ENCODE data around the gene CNTNAP5. TPM values are rescaled to one million over a fixed set of nuclear protein-coding genes. Genes with fewer than 3 reads are reported as not detected.

CNTNAP5 gene
- total RNA-seq (2014; rRNA removed; shearing (Covaris generic)): not detected in 2 replicates

- DNase-seq (ENCODE audit: low read depth): no peak
Measured at GRCh38 chr2:124025171-124025580, at the start of gene CNTNAP5. Gene CNTNAP5 (plus strand): TSS chr2:124025287. CDS start chr2:124025651, 364 bp downstream.

- no peak for DNase-seq (ENCODE audit: low read depth)
Measured at GRCh38 chr2:123976054-123976648, 48.9 kb upstream of the CNTNAP5 start.

DNA sequence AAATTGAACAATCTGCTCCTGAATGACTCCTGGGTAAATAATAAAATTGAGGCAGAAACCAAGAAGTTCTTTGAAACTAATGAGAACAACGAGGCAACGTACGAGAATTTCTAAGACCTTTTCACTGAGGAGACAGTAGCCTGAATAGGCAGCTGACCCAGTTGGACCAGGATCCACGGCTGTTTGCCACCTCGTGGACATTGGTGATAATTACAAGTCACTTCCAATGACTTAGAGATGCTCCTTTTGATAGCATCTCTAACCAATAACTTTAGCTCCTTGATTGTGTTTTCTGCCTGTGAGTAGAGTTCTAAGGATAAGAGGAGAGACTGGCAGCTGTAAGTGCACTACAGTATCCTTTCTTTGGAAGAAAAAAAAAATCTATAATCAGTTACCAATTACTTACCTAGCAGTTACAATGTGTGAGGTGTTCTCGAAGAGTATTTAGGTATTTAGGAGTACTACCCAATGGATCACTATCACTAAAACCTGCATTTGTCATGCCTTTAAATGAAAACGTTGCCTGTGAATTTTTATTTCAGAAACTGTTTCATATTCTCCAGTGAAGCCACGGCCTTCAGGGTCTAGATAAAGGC lies 31.3 kb upstream of the CNTNAP5 start:
- DNase-seq (ENCODE audit: low read depth): peak; percentile 2

DNA sequence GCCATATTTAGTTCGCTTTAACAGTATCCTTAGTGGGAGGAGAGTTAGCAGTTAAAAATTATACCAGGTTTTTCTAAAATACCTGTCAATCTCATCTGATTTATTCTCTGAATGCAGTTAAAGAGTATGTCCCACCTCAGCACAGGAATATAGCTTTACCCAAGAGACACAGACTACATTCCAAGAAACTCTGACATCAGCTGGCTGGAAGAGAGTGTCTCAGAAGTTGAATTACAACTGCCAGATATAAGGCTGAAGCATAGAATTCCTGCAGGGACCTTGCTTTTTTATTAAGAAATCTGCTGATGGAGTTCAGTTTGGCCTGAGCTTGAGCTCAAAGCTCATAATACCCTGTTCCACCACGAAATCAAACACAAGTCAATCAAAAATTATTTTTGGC lies 25.4 kb upstream of the CNTNAP5 start:
- no peak for DNase-seq (ENCODE audit: low read depth)

DNA sequence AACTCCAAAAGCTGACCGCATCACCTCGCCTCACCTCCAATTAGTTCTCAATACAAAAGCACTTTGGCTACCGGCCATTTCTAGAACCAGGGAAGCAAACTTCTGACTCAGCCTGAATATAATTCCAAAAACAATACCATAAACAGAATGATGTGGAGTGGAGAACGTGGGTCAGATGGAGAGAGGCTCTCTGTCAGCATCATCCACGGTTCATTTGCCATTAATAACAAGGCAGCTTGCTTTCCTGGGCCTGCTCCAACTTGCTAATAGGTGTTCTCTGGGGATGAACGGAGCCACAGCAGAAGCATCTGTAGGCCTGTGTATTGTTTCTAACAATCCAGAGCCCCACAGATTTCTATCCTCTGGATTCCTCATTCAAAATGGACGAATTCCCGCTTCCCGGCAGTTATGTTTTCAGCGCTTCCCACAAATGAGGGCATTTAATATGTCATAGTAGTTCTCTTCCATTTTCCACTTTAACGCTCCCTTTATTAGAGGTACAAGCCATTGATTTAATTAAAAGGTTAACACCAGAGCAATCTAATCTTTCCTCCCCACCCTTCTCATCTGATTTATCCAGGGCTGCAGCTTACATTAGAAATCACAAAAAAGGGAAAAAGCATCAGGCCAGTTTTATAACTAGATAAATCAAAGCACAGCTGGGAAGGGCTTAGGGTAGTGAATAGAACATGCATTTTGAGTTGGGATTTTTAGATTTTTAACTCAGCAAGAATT lies 23.2 kb upstream of the CNTNAP5 start:
- no peak for DNase-seq (ENCODE audit: low read depth)

DNA sequence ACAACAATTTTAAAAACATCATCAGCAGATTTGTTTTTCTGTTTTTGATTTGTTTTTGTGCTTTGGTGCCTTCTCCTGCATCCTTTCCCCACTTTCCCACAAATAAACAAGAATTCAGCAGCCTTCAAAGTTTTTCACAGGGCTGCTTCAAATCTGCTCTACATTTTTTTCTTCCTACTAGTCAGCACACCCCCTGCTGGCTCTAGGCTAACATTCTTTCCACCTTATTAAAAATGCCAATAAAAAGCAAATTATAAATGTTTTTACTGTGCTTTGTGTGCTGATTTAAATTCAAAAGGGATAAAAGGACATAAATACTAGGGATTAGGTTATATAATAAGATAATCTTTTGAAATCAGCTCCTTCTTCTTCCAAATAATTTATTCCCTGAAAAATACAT lies 6.2 kb upstream of the CNTNAP5 start:
- DNase-seq (ENCODE audit: low read depth): no peak

GRCh38 chr2:124024561-124025170 lies 421 bp upstream of the CNTNAP5 start:
- DNase-seq (ENCODE audit: low read depth): no peak

GRCh38 chr2:124025891-124026434 lies 876 bp downstream of the CNTNAP5 start:
- DNase-seq (ENCODE audit: low read depth): no peak

DNA sequence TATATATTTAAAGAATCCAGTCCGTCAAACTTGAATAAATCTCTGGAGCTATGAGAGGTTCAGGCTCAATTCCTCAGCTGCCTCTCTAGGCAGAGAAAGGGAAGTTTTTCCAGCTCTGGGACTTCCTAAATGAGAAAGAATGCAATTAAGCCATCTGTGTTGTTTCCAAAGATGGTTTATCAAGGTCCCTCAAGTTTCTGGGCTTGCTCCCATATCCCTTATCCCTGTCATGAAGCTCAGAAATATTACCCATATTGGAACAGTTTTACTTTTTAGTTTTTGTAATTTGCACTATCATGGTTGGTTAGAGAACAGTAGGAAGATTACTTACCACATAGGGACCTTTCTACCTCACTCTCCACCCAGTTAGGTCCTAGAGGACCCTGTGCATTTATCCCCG lies 1.4 kb downstream of the CNTNAP5 start:
- DNase-seq (ENCODE audit: low read depth): no peak

- no peak for DNase-seq (ENCODE audit: low read depth)
Measured at GRCh38 chr2:124027182-124027581, 2.1 kb downstream of the CNTNAP5 start.

- no peak for DNase-seq (ENCODE audit: low read depth)
Measured at GRCh38 chr2:124032799-124033198, 7.7 kb downstream of the CNTNAP5 start.

- DNase-seq (ENCODE audit: low read depth): no peak
Measured at GRCh38 chr2:124034265-124034664, 9.2 kb downstream of the CNTNAP5 start.

DNA sequence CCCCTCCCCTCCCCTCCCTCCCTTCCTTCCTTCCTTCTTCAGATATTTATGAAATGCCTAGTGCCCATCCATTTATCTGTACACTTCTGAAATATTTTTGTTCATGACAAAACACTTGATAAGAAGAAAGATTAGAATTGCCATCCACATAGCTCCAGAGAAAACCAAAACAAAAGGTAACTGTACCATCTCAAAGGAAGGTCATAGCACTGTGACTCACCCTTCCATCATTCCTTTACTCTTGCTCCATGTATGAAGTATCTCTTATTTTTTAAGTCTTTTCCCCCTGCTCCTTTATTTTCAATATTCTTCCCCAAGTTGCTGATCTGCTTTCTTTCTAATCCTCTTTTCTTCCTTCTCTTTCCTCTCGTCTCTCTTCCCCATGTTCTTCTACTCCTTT lies 9.9 kb downstream of the CNTNAP5 start:
- DNase-seq (ENCODE audit: low read depth): no peak

DNA sequence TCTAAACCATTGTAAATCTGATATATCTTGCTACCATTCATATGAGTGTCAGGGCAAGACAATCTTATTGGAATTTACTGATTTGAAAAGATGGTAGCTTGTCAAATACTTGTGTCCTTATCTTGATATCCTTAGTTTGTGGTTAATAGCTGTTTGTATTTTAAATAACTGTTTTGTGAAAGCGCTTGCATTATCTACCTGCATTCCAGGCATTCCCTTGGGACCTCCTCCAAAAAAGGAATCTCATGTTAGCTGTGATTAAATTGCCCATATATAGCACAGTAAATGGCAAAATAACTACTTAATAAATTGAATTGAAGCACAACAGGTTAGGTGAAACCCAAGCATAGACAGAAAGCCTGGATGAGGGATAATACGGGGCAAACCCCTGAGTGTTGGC lies 13.9 kb downstream of the CNTNAP5 start:
- no peak for DNase-seq (ENCODE audit: low read depth)

- no peak for DNase-seq (ENCODE audit: low read depth)
Measured at GRCh38 chr2:124039762-124040291, 14.7 kb downstream of the CNTNAP5 start.

- no peak for DNase-seq (ENCODE audit: low read depth)
Measured at GRCh38 chr2:124045894-124046293, 20.8 kb downstream of the CNTNAP5 start.

DNA sequence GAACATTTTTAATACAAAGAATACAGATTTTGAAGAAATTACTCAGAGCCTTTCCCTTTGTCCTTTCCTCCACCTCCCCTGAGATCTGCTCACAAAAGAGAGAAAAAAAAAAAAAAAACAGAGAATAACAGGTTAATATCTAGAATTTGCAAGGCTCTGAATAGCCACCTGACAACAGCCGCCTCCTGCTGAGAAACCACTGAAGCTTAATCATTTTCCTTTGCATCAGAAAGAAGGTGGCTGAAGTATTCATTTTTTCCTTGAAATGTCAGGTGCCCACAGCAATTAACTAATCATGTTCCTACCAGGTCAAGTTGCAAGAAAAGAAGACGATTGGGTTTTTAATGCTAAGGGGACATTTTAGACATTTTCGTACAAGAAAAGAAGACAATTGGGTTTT lies 21.2 kb downstream of the CNTNAP5 start:
- no peak for DNase-seq (ENCODE audit: low read depth)

DNA sequence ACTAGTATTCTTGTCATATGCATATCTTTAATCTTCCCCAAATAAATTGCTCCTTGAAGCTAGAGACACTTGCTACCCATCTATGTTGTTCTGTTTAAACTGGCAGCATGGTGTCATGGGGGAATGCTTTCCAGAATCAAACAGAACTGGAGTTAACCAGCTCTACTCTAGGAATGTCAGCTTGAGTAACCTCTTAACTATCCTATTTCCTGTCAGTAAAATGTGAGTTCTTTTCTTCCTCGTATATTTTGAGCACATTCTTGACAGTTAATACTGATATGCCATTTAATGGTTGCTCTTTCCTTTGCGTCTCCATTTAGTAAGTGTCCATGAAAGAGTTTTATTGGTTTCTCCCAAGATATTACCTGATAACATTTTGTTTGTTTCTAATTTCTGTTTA lies 23.0 kb downstream of the CNTNAP5 start:
- no peak for DNase-seq (ENCODE audit: low read depth)

DNA sequence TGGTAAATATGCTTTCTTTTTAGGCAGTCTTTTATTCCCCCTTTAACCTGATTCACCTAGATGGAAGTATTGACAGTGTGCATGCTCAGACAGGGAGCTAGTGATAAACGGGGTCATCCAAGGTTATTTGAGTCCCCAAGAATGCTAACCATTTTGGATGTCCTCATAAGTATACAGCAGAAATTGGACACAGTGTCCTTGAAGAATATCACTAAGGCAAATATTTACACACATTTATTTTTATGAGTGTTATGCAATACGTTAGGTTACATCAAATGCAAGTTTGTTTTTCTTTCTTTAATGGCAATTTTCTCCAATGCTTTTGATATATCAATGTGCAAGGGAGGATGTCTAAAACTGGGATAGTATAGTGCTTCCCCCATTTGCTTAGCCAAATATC lies 23.6 kb downstream of the CNTNAP5 start:
- DNase-seq (ENCODE audit: low read depth): no peak

- no peak for DNase-seq (ENCODE audit: low read depth)
Measured at GRCh38 chr2:124049136-124049535, 24.0 kb downstream of the CNTNAP5 start.

GRCh38 chr2:124050833-124051497 lies 25.9 kb downstream of the CNTNAP5 start:
- DNase-seq (ENCODE audit: low read depth): no peak

GRCh38 chr2:124053796-124054195 lies 28.7 kb downstream of the CNTNAP5 start:
- DNase-seq (ENCODE audit: low read depth): no peak
